DND-41 (cell line): ENCODE data around the gene DYNC1I1.
"Not testable (repeated sequence)": the region's sequence is repeated elsewhere in the genome, so short reads cannot be mapped to it uniquely, and the experiment has no call there.

Source experiments
- CTCF ChIP-seq: IDR thresholded peaks from 2 replicates; pipeline ENCODE4 v1.5.1; 2012; ENCODE audit warnings: borderline replicate concordance, low read length, moderate library complexity, mild to moderate bottlenecking; ENCODE audit not compliant: poor library complexity, severe bottlenecking; ENCODE audit errors: extremely low read depth
- EZH2 ChIP-seq: IDR thresholded peaks from 3 replicates; pipeline ENCODE4 v1.6.1; 2012; ENCODE audit warnings: borderline replicate concordance, low read depth, mild to moderate bottlenecking, moderate library complexity, low read length, inconsistent platforms; ENCODE audit not compliant: severe bottlenecking

- not testable (repeated sequence) for TF ChIP-seq CTCF, EZH2
Measured at GRCh38 chr7:95944867-95945266, 172.5 kb downstream of the DYNC1I1 start.
